HEK293T (cell line): ENCODE data around the gene KCNK1.

Experiments used
- CTCF ChIA-PET: fragments of 350-600 bp; formaldehyde crosslinking; extraction: SDS; loops from one replicate; lab custom pipeline; 2021; ENCODE audit warnings: antibody characterized with exemption, inconsistent platforms; lab: Yijun Ruan, JAX
- POLR2A ChIA-PET: fragments of 350-600 bp; formaldehyde crosslinking; extraction: SDS; loops from one replicate; lab custom pipeline; 2020; ENCODE audit warnings: antibody characterized with exemption, inconsistent platforms; lab: Yijun Ruan, JAX
- DNase-seq: peaks from one replicate; pipeline ENCODE4 v3.0.0; 2012; ENCODE audit warnings: mixed read lengths; ENCODE audit errors: extremely low spot score
- ARNT ChIP-seq: fragments of 450-650 bp; IDR thresholded peaks from 2 replicates; pipeline ENCODE4 v1.6.1; 2017; ENCODE audit warnings: mild to moderate bottlenecking
- BHLHE40 ChIP-seq: fragments of 450-650 bp; IDR thresholded peaks from 2 replicates; pipeline ENCODE4 v1.6.1; 2016; ENCODE audit warnings: mild to moderate bottlenecking, moderate library complexity, borderline replicate concordance
- CTBP1 ChIP-seq: fragments of 450-650 bp; IDR thresholded peaks from 2 replicates; pipeline ENCODE4 v1.6.1; 2016; ENCODE audit warnings: borderline replicate concordance
- ELF4 ChIP-seq: fragments of 450-650 bp; IDR thresholded peaks from 2 replicates; pipeline ENCODE4 v1.6.1; 2017; ENCODE audit warnings: antibody characterized with exemption
- FOXA1 ChIP-seq: fragments of 450-650 bp; IDR thresholded peaks from 2 replicates; pipeline ENCODE4 v1.6.1; 2016; ENCODE audit warnings: mild to moderate bottlenecking
- FOXK2 ChIP-seq: fragments of 450-650 bp; IDR thresholded peaks from 2 replicates; pipeline ENCODE4 v1.6.1; 2016; ENCODE audit warnings: mild to moderate bottlenecking
- FOXM1 ChIP-seq: fragments of 450-650 bp; IDR thresholded peaks from 2 replicates; pipeline ENCODE4 v1.6.1; 2017; ENCODE audit warnings: mild to moderate bottlenecking, borderline replicate concordance
- HDGF ChIP-seq: fragments of 450-650 bp; IDR thresholded peaks from 2 replicates; pipeline ENCODE4 v1.6.1; 2017; ENCODE audit warnings: antibody characterized with exemption, borderline replicate concordance
- L3MBTL2 ChIP-seq: fragments of 450-650 bp; conservative IDR thresholded peaks from 2 replicates; pipeline ENCODE4 v1.6.1; 2016; ENCODE audit warnings: mild to moderate bottlenecking
- LEF1 ChIP-seq: fragments of 450-650 bp; IDR thresholded peaks from 2 replicates; pipeline ENCODE4 v1.6.1; 2017; ENCODE audit warnings: mild to moderate bottlenecking, borderline replicate concordance
- NFRKB ChIP-seq: fragments of 450-650 bp; IDR thresholded peaks from 2 replicates; pipeline ENCODE4 v1.6.1; 2016; ENCODE audit warnings: mild to moderate bottlenecking, moderate library complexity
- SP1 ChIP-seq: fragments of 450-650 bp; IDR thresholded peaks from 2 replicates; pipeline ENCODE4 v1.6.1; 2017
- SUZ12 ChIP-seq: fragments of 450-650 bp; IDR thresholded peaks from 2 replicates; pipeline ENCODE4 v1.6.1; 2016; ENCODE audit warnings: mild to moderate bottlenecking
- TARDBP ChIP-seq: fragments of 450-650 bp; IDR thresholded peaks from 2 replicates; pipeline ENCODE4 v1.6.1; 2016
- ZNF384 ChIP-seq: fragments of 450-650 bp; IDR thresholded peaks from 2 replicates; pipeline ENCODE4 v1.6.1; 2016
- TF ChIP-seq, protein P1 (sequence below): fragments of 450-650 bp; IDR thresholded peaks from 2 replicates; pipeline ENCODE4 v1.6.1; 2016

KCNK1 gene

GRCh38 chr1:233707153-233707879 lies 93.4 kb downstream of the KCNK1 start:
- no peak for DNase-seq
- TF ChIP-seq, protein P1, sequence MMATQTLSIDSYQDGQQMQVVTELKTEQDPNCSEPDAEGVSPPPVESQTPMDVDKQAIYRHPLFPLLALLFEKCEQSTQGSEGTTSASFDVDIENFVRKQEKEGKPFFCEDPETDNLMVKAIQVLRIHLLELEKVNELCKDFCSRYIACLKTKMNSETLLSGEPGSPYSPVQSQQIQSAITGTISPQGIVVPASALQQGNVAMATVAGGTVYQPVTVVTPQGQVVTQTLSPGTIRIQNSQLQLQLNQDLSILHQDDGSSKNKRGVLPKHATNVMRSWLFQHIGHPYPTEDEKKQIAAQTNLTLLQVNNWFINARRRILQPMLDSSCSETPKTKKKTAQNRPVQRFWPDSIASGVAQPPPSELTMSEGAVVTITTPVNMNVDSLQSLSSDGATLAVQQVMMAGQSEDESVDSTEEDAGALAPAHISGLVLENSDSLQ: peak; percentile 80
- no peak for TF ChIP-seq SP1
- no peak for TF ChIP-seq BHLHE40
- CTCF ChIA-PET: interaction anchor here (0.6 kb wide), 1 partner anchor 361 kb away, joined by 4 read pairs; no protein-coding TSS in a partner anchor
- POLR2A ChIA-PET: no interaction called here

- TF ChIP-seq BHLHE40 (no peak), L3MBTL2 (no peak), LEF1 (no peak), ZNF384 (no peak), ARNT (no peak), TARDBP (no peak), ELF4 (no peak), FOXA1 (no peak), FOXK2 (no peak)
- ChIA-PET CTCF (interaction anchor here (0.6 kb wide), 1 partner anchor 360 kb away, joined by 4 read pairs; no protein-coding TSS in a partner anchor), POLR2A (no interaction called here)
- DNase-seq: no peak
Observed at GRCh38 chr1:233707880-233708815, 94.2 kb downstream of the KCNK1 start.

- ChIA-PET POLR2A (interaction anchor here (0.6 kb wide), 1 partner anchor 197 kb away, joined by 3 read pairs; no protein-coding TSS in a partner anchor), CTCF (no interaction called here)
- DNase-seq: no peak
- TF ChIP-seq HDGF (no peak), ZNF384 (no peak), SUZ12 (no peak), L3MBTL2 (no peak), SP1 (no peak), FOXA1 (no peak), FOXM1 (no peak), CTBP1 (no peak)
Observed at GRCh38 chr1:233710031-233710430, 96.1 kb downstream of the KCNK1 start.

DNA sequence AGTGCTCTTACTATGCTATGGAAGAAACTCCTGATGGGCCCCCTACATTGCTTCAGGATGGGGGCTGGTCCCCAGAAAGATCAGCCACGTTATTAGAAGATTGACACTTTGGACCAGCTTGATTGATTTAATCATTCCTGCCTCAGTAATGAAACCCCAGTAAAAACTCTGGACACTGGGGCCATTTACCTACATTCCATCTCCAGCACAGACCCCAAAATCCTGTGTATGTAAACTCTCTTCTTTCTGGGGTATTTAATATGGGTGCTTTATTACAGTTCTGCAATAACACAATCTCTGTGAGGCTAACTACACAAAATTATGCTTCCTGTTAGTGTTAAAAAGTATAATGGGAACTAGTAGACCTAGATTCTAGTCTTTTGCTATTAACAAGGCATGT lies 96.6 kb downstream of the KCNK1 start:
- CTCF ChIA-PET: no interaction called here
- no peak for DNase-seq
- TF ChIP-seq ARNT (no peak), LEF1 (no peak), SUZ12 (no peak), TARDBP (no peak), BHLHE40 (no peak), NFRKB (no peak), FOXM1 (no peak), CTBP1 (no peak), L3MBTL2 (no peak), SP1 (no peak), ELF4 (no peak), HDGF (no peak), FOXK2 (no peak), FOXA1 (no peak), ZNF384 (no peak)
- TF ChIP-seq, protein P1: no peak
- POLR2A ChIA-PET: no interaction called here

DNA sequence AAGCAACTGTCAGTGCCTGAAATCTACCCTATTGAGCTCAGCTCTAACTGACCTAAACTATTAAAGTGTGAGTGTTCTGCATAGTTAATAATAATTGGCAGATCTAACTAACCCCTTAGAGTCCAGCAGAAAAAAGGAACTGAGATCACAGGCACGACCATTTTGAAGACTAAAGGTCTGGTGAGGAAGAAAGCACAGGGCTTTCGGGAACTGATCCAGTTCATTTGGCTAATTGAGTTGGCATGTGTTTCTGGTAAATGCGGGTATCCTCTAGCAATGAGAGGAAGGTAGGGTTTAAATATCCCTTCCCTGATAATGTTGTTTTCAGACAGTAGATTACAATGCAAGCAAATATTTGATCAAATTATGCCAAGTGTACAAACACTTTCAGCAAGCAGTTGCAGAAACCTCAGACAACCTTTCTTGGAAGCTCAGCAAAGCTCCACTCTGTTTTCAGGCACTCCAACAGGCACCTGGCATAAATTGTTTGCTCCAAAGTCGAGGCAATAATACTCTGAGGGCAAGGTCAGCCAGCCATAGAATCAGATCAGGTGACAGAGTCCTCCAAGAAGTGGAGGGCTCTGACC lies 100.8 kb downstream of the KCNK1 start:
- POLR2A ChIA-PET: no interaction called here
- CTCF ChIA-PET: no interaction called here

More for the DNA sequence above, 100.8 kb downstream of the KCNK1 start:
- TF ChIP-seq FOXK2 (no peak), SP1 (no peak), BHLHE40 (no peak), L3MBTL2 (no peak), ZNF384 (no peak), NFRKB (no peak), HDGF (no peak), FOXM1 (no peak), FOXA1 (no peak), LEF1 (no peak), TARDBP (no peak), SUZ12 (no peak), CTBP1 (no peak), ARNT (no peak), ELF4 (no peak)
- TF ChIP-seq, protein P1: no peak
- DNase-seq: no peak
